ENCODE data around the gene APLN.

Gene APLN

GRCh38 chrX:129652565-129653169 is 2.1 kb downstream of the APLN start:
- Histone ChIP-seq H3K36me3 (ENCODE audit: insufficient read depth, insufficient read length, low read length) (no peaks in the 10 kb centered on the region), H3K27me3 (ENCODE audit: insufficient read depth, insufficient read length) (peaks cover 36% of the 10 kb centered on the region), H3K4me1 (ENCODE audit: insufficient read depth, insufficient read length) (no peaks in the 10 kb centered on the region), H3K9me3 (ENCODE audit: insufficient read depth, low read length) (no peaks in the 10 kb centered on the region), H3K9ac (ENCODE audit: insufficient read length, low read depth) (no peak overlapping the region), H3K4me3 (ENCODE audit: insufficient read length, low read depth) (no peak overlapping the region)
- TF ChIP-seq SUZ12 (IDR thresholded peaks at IDR 0.05; ENCODE audit: extremely low read depth, insufficient read depth, insufficient read length) (no peak), ZNF274 (IDR thresholded peaks at IDR 0.05; ENCODE audit: low read depth, low read length) (no peak), YY1 (IDR thresholded peaks at IDR 0.05; ENCODE audit: insufficient read depth, insufficient read length) (no peak)
- no peak for DNase-seq (ENCODE audit: low read depth, low spot score)

GRCh38 chrX:129651756-129652564 is 2.8 kb downstream of the APLN start:
- Histone ChIP-seq H3K4me1 (ENCODE audit: insufficient read depth, insufficient read length) (no peaks in the 10 kb centered on the region), H3K9me3 (ENCODE audit: insufficient read depth, low read length) (no peaks in the 10 kb centered on the region)
- no peak for TF ChIP-seq ZNF274 (IDR thresholded peaks at IDR 0.05; ENCODE audit: low read depth, low read length)
- TF ChIP-seq SUZ12 (IDR thresholded peaks at IDR 0.05; ENCODE audit: extremely low read depth, insufficient read depth, insufficient read length), result no peak
- no peak for TF ChIP-seq YY1 (IDR thresholded peaks at IDR 0.05; ENCODE audit: insufficient read depth, insufficient read length)

GRCh38 chrX:129650821-129651510 is 3.8 kb downstream of the APLN start:
- no peak overlapping the region for H3K4me3 ChIP-seq (ENCODE audit: insufficient read length, low read depth)
- no peaks in the 10 kb centered on the region for H3K4me1 ChIP-seq (ENCODE audit: insufficient read depth, insufficient read length)
- no peaks in the 10 kb centered on the region for H3K9me3 ChIP-seq (ENCODE audit: insufficient read depth, low read length)
- no peak for DNase-seq (ENCODE audit: low read depth, low spot score)
- no peak overlapping the region for H3K9ac ChIP-seq (ENCODE audit: insufficient read length, low read depth)
- peaks cover 36% of the 10 kb centered on the region for H3K27me3 ChIP-seq (ENCODE audit: insufficient read depth, insufficient read length)
- TF ChIP-seq YY1 (IDR thresholded peaks at IDR 0.05; ENCODE audit: insufficient read depth, insufficient read length), result no peak
- no peak for TF ChIP-seq SUZ12 (IDR thresholded peaks at IDR 0.05; ENCODE audit: extremely low read depth, insufficient read depth, insufficient read length)
- no peak for TF ChIP-seq ZNF274 (IDR thresholded peaks at IDR 0.05; ENCODE audit: low read depth, low read length)
- no peaks in the 10 kb centered on the region for H3K36me3 ChIP-seq (ENCODE audit: insufficient read depth, insufficient read length, low read length)

More at GRCh38 chrX:129651756-129652564, 2.8 kb downstream of the APLN start:
- H3K9ac ChIP-seq (ENCODE audit: insufficient read length, low read depth), result no peak overlapping the region
- H3K36me3 ChIP-seq (ENCODE audit: insufficient read depth, insufficient read length, low read length), result no peaks in the 10 kb centered on the region
- peaks cover 36% of the 10 kb centered on the region for H3K27me3 ChIP-seq (ENCODE audit: insufficient read depth, insufficient read length)
- no peak for DNase-seq (ENCODE audit: low read depth, low spot score)
- H3K4me3 ChIP-seq (ENCODE audit: insufficient read length, low read depth), result no peak overlapping the region

- no peak overlapping the region for H3K4me3 ChIP-seq (ENCODE audit: insufficient read length, low read depth)
- TF ChIP-seq SUZ12 (IDR thresholded peaks at IDR 0.05; ENCODE audit: extremely low read depth, insufficient read depth, insufficient read length), result no peak
- no peak for TF ChIP-seq YY1 (IDR thresholded peaks at IDR 0.05; ENCODE audit: insufficient read depth, insufficient read length)
- no peak for TF ChIP-seq ZNF274 (IDR thresholded peaks at IDR 0.05; ENCODE audit: low read depth, low read length)
- peaks cover 36% of the 10 kb centered on the region for H3K27me3 ChIP-seq (ENCODE audit: insufficient read depth, insufficient read length)
- H3K9ac ChIP-seq (ENCODE audit: insufficient read length, low read depth), result no peak overlapping the region
- no peak for DNase-seq (ENCODE audit: low read depth, low spot score)
- no peaks in the 10 kb centered on the region for H3K36me3 ChIP-seq (ENCODE audit: insufficient read depth, insufficient read length, low read length)
- H3K9me3 ChIP-seq (ENCODE audit: insufficient read depth, low read length), result no peaks in the 10 kb centered on the region
- no peaks in the 10 kb centered on the region for H3K4me1 ChIP-seq (ENCODE audit: insufficient read depth, insufficient read length)
Observed at GRCh38 chrX:129650183-129650689, 4.5 kb downstream of the APLN start.

- Histone ChIP-seq H3K4me3 (ENCODE audit: insufficient read length, low read depth) (no peak overlapping the region), H3K4me1 (ENCODE audit: insufficient read depth, insufficient read length) (no peaks in the 10 kb centered on the region), H3K9ac (ENCODE audit: insufficient read length, low read depth) (no peak overlapping the region), H3K36me3 (ENCODE audit: insufficient read depth, insufficient read length, low read length) (no peaks in the 10 kb centered on the region), H3K27me3 (ENCODE audit: insufficient read depth, insufficient read length) (peaks cover 36% of the 10 kb centered on the region), H3K9me3 (ENCODE audit: insufficient read depth, low read length) (no peaks in the 10 kb centered on the region)
- no peak for DNase-seq (ENCODE audit: low read depth, low spot score)
- TF ChIP-seq YY1 (IDR thresholded peaks at IDR 0.05; ENCODE audit: insufficient read depth, insufficient read length), result no peak
- no peak for TF ChIP-seq ZNF274 (IDR thresholded peaks at IDR 0.05; ENCODE audit: low read depth, low read length)
- TF ChIP-seq SUZ12 (IDR thresholded peaks at IDR 0.05; ENCODE audit: extremely low read depth, insufficient read depth, insufficient read length), result no peak
Observed at GRCh38 chrX:129649268-129650182, 5.2 kb downstream of the APLN start.

- H3K4me3 ChIP-seq (ENCODE audit: insufficient read length, low read depth), result no peak overlapping the region
- no peaks in the 10 kb centered on the region for H3K36me3 ChIP-seq (ENCODE audit: insufficient read depth, insufficient read length, low read length)
- H3K27me3 ChIP-seq (ENCODE audit: insufficient read depth, insufficient read length), result peaks cover 27% of the 10 kb centered on the region
- no peaks in the 10 kb centered on the region for H3K4me1 ChIP-seq (ENCODE audit: insufficient read depth, insufficient read length)
- no peak for DNase-seq (ENCODE audit: low read depth, low spot score)
- no peaks in the 10 kb centered on the region for H3K9me3 ChIP-seq (ENCODE audit: insufficient read depth, low read length)
- H3K9ac ChIP-seq (ENCODE audit: insufficient read length, low read depth), result no peak overlapping the region
- TF ChIP-seq SUZ12 (IDR thresholded peaks at IDR 0.05; ENCODE audit: extremely low read depth, insufficient read depth, insufficient read length) (no peak), ZNF274 (IDR thresholded peaks at IDR 0.05; ENCODE audit: low read depth, low read length) (no peak), YY1 (IDR thresholded peaks at IDR 0.05; ENCODE audit: insufficient read depth, insufficient read length) (no peak)
Observed at GRCh38 chrX:129648514-129649267, 6.1 kb downstream of the APLN start.

All from NT2/D1 (cell line).